Stomach (tissue), 9 donors: ENCODE data around the gene FAF2. TPM values are rescaled to one million over a fixed set of nuclear protein-coding genes. Genes with fewer than 3 reads are reported as not detected.

Experiments used
- DNase-seq, 2 donors: peaks; one replicate each; pipeline versions ENCODE4 v3.0.0 to v3.0.0-alpha.2; 2013 to 2019
- H3K27ac ChIP-seq, 5 donors: fragments of 200-600 bp in 4 of 5; sonication (generic) in 4 of 5; one replicate each; pipeline ENCODE4 v1.5.1; 2013 to 2019; ENCODE audit warnings: mild to moderate bottlenecking in 1 of 5, moderate library complexity in 1 of 5
- H3K27me3 ChIP-seq, 3 donors: fragments of 200-600 bp; sonication (generic); one replicate each; pipeline ENCODE4 v1.5.1; 2017 to 2019; ENCODE audit warnings: mixed run types in 1 of 3
- H3K36me3 ChIP-seq, 4 donors: fragments of 200-600 bp; sonication (generic); 1 replicate in 3 of 4; 2 replicates in 1 of 4; pipeline ENCODE4 v1.5.1; 2016 to 2019
- H3K4me1 ChIP-seq, 4 donors: fragments of 200-600 bp; sonication (generic); one replicate each; pipeline ENCODE4 v1.5.1; 2016 to 2019
- H3K4me3 ChIP-seq, 4 donors: fragments of 200-600 bp; sonication (generic) in 3 of 4; one replicate each; pipeline ENCODE4 v1.5.1; 2016 to 2019; ENCODE audit warnings: mild to moderate bottlenecking in 1 of 4
- H3K9me3 ChIP-seq, 4 donors: fragments of 200-600 bp; sonication (generic); one replicate each; pipeline ENCODE4 v1.5.1; 2016 to 2019
- EP300 ChIP-seq: sonication (generic); formaldehyde crosslinking; IDR thresholded peaks from one replicate; pipeline ENCODE4 v1.6.1; 2017; ENCODE audit warnings: antibody characterized with exemption
- POLR2A ChIP-seq, 4 donors: fragments of 450-650 bp; IDR thresholded peaks; one replicate each; pipeline ENCODE4 v1.6.1; 2016; ENCODE audit warnings: antibody characterized with exemption in 4 of 4, control low read depth in 2 of 4, mild to moderate bottlenecking in 1 of 4, moderate library complexity in 1 of 4
- POLR2AphosphoS5 ChIP-seq, 3 donors: sonication (generic); formaldehyde crosslinking; IDR thresholded peaks; one replicate each; pipeline ENCODE4 v1.6.1; 2016; ENCODE audit warnings: antibody characterized with exemption in 3 of 3
- WGBS, 5 donors: extraction: QIAGEN DNeasy Blood & Tissue Kit in 3 of 5; methylation state at CpG; one replicate each; pipeline versions ENCODE4 v1.1.5 to v1.1.7; 2013 to 2018; 5-methylcytosine and 5-hydroxymethylcytosine counted together
- intact Hi-C: fragments of 100-400 bp; cut with DNase I; formaldehyde crosslinking; loops from one replicate; pipeline ENCODE4 v1.15.1; 2023; ENCODE audit warnings: low total_unique reads
- polyA plus RNA-seq, 3 donors: library from polyadenylated mRNA; stranded (reverse); fragments of 200-250 nt; gene quantifications; one replicate each; pipeline ENCODE4 v1.2.3, GENCODE V29; 2013
- total RNA-seq, 5 donors: library from RNA; depleted of rRNA; stranded (reverse); fragments of >200 nt; gene quantifications; one replicate each; pipeline versions ENCODE4 v1.1.0 to v1.2.3, GENCODE V29; 2014 to 2016
- TF ChIP-seq, protein P1 (sequence below), 7 experiments: fragments of 450-650 bp in 4 of 7; fragments of 200-600 bp in 3 of 7; sonication (generic) in 3 of 7; IDR thresholded peaks; one replicate each; pipeline ENCODE4 v1.5.1; 2016 to 2019; ENCODE audit warnings: antibody characterized with exemption in 7 of 7, control low read depth in 2 of 7, mild to moderate bottlenecking in 1 of 7
- donor health status: healthy with polysubstance abuse.
- donor health status: Bipolar disorder and iron deficiency.
- donor health status: healthy.

The FAF2 gene
- total and polyA plus RNA-seq, 8 donors, result 5.7 to 57.2 (median 22.6) TPM

- peaks cover 14 to 17% (median 16%) of the 10 kb centered on the region in 4 donors for H3K36me3 ChIP-seq
- intact Hi-C loops, result no loop called here
- 0 to 10% (median 2%) methylated on average over 2 to 9 of the region's 9 CpGs for WGBS, 5 donors
- H3K27me3 ChIP-seq, result no peaks in the 10 kb centered on the region
- TF ChIP-seq POLR2A (IDR thresholded peaks at IDR 0.05) (no peak), POLR2AphosphoS5 (IDR thresholded peaks at IDR 0.05) (no peak), EP300 (no peak)
- TF ChIP-seq, protein P1, sequence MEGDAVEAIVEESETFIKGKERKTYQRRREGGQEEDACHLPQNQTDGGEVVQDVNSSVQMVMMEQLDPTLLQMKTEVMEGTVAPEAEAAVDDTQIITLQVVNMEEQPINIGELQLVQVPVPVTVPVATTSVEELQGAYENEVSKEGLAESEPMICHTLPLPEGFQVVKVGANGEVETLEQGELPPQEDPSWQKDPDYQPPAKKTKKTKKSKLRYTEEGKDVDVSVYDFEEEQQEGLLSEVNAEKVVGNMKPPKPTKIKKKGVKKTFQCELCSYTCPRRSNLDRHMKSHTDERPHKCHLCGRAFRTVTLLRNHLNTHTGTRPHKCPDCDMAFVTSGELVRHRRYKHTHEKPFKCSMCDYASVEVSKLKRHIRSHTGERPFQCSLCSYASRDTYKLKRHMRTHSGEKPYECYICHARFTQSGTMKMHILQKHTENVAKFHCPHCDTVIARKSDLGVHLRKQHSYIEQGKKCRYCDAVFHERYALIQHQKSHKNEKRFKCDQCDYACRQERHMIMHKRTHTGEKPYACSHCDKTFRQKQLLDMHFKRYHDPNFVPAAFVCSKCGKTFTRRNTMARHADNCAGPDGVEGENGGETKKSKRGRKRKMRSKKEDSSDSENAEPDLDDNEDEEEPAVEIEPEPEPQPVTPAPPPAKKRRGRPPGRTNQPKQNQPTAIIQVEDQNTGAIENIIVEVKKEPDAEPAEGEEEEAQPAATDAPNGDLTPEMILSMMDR (IDR thresholded peaks at IDR 0.05), result no peak
- H3K4me3 ChIP-seq, result peak overlapping the region; percentile 82 to 96 (median 91)
- peak in 1 of 2 donors; percentile 64 for DNase-seq
- no peaks in the 10 kb centered on the region for H3K9me3 ChIP-seq
- H3K27ac ChIP-seq, result peak overlapping the region; percentile 97 to 99 (median 99)
- peaks cover 51 to 79% (median 69%) of the 10 kb centered on the region in 4 donors for H3K4me1 ChIP-seq
These were observed 87.5 kb downstream of the FAF2 start for GRCh38 chr5:176535664-176536131.

GRCh38 chr5:176536132-176536901, 88.1 kb downstream of the FAF2 start:
- peak; percentile 80 to 94 for DNase-seq
- peak overlapping the region; percentile 97 to 99 (median 99) for H3K27ac ChIP-seq
- 0 to 1% (median 1%) methylated on average over 15 to 43 of the region's 43 CpGs for WGBS, 5 donors
- H3K36me3 ChIP-seq, result peaks cover 8 to 10% (median 9%) of the 10 kb centered on the region in 4 donors
- H3K4me1 ChIP-seq, result peaks cover 46 to 79% (median 66%) of the 10 kb centered on the region in 4 donors
- peak overlapping the region; percentile 82 to 96 (median 91) for H3K4me3 ChIP-seq
- no peaks in the 10 kb centered on the region for H3K27me3 ChIP-seq
- H3K9me3 ChIP-seq, result no peaks in the 10 kb centered on the region
- intact Hi-C loops, result no loop called here
- TF ChIP-seq POLR2AphosphoS5 (IDR thresholded peaks at IDR 0.05), result peak in 2 of 3 donors; percentile 46 to 68
- TF ChIP-seq EP300, result no peak
- TF ChIP-seq, protein P1 (IDR thresholded peaks at IDR 0.05), result no peak
- TF ChIP-seq POLR2A (IDR thresholded peaks at IDR 0.05), result no peak

DNA sequence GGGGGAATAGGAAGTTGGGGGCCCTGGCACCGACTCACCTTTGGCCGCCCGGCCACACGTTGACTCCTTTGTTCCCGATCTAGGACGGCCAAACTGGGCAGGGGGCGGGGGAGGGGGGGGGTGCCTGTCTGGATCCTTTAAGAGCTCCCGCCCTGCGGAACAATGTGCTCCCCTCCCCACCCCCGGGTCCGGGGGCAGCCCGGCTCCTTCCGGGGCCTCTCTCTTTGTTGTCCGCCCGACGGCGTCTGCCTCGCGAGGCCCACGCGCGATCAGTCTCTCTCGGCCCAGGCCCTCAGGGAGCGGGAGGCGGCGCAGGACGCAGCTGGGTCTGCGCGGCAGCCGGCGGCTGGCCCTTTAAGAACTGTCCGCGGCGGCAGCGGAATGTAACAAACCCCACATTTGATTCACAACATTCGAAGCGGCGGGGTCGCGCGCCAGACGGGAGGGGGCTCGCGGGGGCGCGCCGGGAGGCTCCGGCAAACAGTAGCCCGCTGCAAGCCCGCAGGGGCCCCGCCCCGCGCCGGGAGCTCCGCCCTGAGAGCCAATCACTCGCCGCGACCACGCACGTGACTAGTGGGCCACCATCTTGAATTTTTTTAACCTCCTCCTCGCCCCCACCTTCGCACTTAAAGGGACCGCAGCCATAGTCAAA, 88.8 kb downstream of the FAF2 start, which contains the start of gene RNF44:
Gene RNF44, minus strand, starts transcription at position 501 of the 652 bp plus-strand sequence. CDS start 4,930 bp downstream, outside the sequence.
- Histone ChIP-seq H3K36me3 (peaks cover under 1 to 3% (median 2%) of the 10 kb centered on the region in 4 donors), H3K4me3 (peak within 1 kb of the TSS; percentile 82 to 96 (median 91)), H3K9me3 (no peaks in the 10 kb centered on the region), H3K27me3 (no peaks in the 10 kb centered on the region), H3K27ac (peak within 1 kb of the TSS; percentile 97 to 99 (median 99)), H3K4me1 (peaks cover 44 to 79% (median 66%) of the 10 kb centered on the region in 4 donors)
- intact Hi-C loops, result no loop called here
- TF ChIP-seq, protein P1 (IDR thresholded peaks at IDR 0.05), result no peak
- TF ChIP-seq POLR2AphosphoS5 (IDR thresholded peaks at IDR 0.05) (peak in 2 of 3 donors; percentile 66 to 83), POLR2A (IDR thresholded peaks at IDR 0.05) (peak in 2 of 4 donors; percentile 9 to 33), EP300 (no peak)
- DNase-seq, result peak; percentile 98 to 99
- 0 to 1% (median 0%) methylated on average over 33 to 63 of the region's 63 CpGs for WGBS, 5 donors

DNA sequence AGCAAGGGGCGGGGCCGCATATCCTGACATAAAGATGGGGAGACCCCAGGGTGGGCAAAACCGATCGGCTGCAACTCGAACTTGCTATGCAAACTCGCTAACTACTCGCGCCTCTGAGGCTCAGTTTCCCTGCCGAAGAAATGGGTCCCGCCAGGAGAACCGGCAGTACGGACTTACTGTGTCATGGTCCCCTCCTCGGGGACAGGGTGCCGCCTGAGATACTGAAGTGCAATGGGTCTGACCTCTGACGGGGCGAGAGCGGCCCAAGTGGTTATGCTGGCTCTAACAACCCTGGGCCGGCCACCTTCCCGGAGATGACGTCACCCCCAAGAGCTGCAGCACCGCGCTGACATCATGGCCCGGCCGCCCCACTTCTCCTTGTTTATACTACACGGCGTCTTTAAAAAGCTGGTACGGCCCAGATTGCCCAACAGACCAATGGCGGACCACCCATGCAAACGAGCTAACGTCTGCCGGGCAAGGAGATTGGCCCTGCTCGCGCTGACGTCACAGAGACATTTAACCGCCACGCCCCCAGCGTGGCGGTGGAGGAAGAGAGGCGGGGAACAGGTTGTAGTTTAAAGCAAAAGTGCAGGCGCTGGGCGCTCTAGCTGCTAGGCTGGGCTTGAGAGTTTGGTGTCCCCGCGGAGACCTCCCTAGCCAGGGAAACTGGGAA, 89.5 kb downstream of the FAF2 start:
- no peaks in the 10 kb centered on the region for H3K9me3 ChIP-seq
- 0 to 1% (median 0%) methylated on average over 26 to 43 of the region's 43 CpGs for WGBS, 5 donors
- H3K27me3 ChIP-seq, result no peaks in the 10 kb centered on the region
- peak overlapping the region; percentile 97 to 99 (median 99) for H3K27ac ChIP-seq
- peak overlapping the region; percentile 82 to 96 (median 91) for H3K4me3 ChIP-seq
- intact Hi-C loops, result no loop called here
- peaks cover 45 to 79% (median 66%) of the 10 kb centered on the region in 4 donors for H3K4me1 ChIP-seq
- TF ChIP-seq, protein P1 (IDR thresholded peaks at IDR 0.05), result no peak
- TF ChIP-seq EP300 (no peak), POLR2AphosphoS5 (IDR thresholded peaks at IDR 0.05) (peak; percentile 28 to 63 (median 31)), POLR2A (IDR thresholded peaks at IDR 0.05) (peak in 1 of 4 donors; percentile 38)
- no peaks in the 10 kb centered on the region for H3K36me3 ChIP-seq
- peak; percentile 99 to 100 for DNase-seq
